K562 (cell line): ENCODE data around the gene TFEB. TPM values are rescaled to one million over a fixed set of nuclear protein-coding genes. Genes with fewer than 3 reads are reported as not detected.

ENCODE experiments used
- ATAC-seq: fragments of 200-7000 bp; cut with Tn5 transposase; 3 replicates; pipeline ENCODE4 v1.9.1; 2020; ENCODE audit warnings: moderate library complexity
- BruUV-seq: library from RNA; stranded (reverse); fragments of 400-500 nt; replicated peaks from 2 replicates; lab custom pipeline; 2021; lab: Mats Ljungman, UMichigan
- CTCF ChIA-PET: fragments of 300-600 bp; formaldehyde crosslinking; extraction: SDS; loops from one replicate; lab custom pipeline; 2021; ENCODE audit warnings: low intra/inter-chr PET ratio; lab: Yijun Ruan, JAX
- POLR2A ChIA-PET: fragments of 300-600, 350-650 bp; sonication (Branson Sonifier 250); formaldehyde crosslinking; extraction: SDS; loops from one replicate; lab custom pipeline; 2021; ENCODE audit warnings: antibody characterized with exemption, inconsistent platforms; lab: Yijun Ruan, JAX
- DNase-seq, 4 experiments: peaks; one replicate each; pipeline versions ENCODE4 v3.0.0 to v3.0.0-alpha.2; 2011 to 2018; ENCODE audit warnings: low spot score in 3 of 4, mixed read lengths in 3 of 4; ENCODE audit errors: extremely low read depth in 1 of 4
- FAIRE-seq: peaks from 2 replicates; lab custom pipeline; 2011; peaks lifted over from hg19 to GRCh38; lab: Jason Lieb, UNC
- H2AFZ ChIP-seq: 2 replicates; pipeline ENCODE4 v1.6.0; 2011; ENCODE audit warnings: low read depth, low read length, control low read depth, inconsistent platforms
- H3K27ac ChIP-seq: fragments of 200-600 bp; 3 replicates; pipeline ENCODE4 v1.8.0; 2011; ENCODE audit warnings: low read depth, mild to moderate bottlenecking, control low read depth, inconsistent platforms, low read length, moderate library complexity, mixed read lengths; ENCODE audit errors: extremely low read depth
- H3K27me3 ChIP-seq, 2 experiments: fragments of 300-600 bp in 1 of 2; 2 replicates in 1 of 2; 3 replicates in 1 of 2; pipeline versions ENCODE4 v1.6.0 to v1.8.0; 2011; ENCODE audit warnings: inconsistent platforms in 2 of 2, low read length in 2 of 2, mild to moderate bottlenecking in 1 of 2, mixed read lengths in 1 of 2, moderate library complexity in 1 of 2; ENCODE audit not compliant: control insufficient read depth in 2 of 2, insufficient read depth in 2 of 2
- H3K36me3 ChIP-seq: fragments of 300-600 bp; 3 replicates; pipeline ENCODE4 v1.8.0; 2011; ENCODE audit warnings: mild to moderate bottlenecking, low read length, inconsistent platforms; ENCODE audit not compliant: control insufficient read depth, insufficient read depth
- H3K4me1 ChIP-seq, 2 experiments: fragments of 200-600 bp in 1 of 2; replicated peaks in 1 of 2; 2 replicates in 1 of 2; 3 replicates in 1 of 2; pipeline versions ENCODE4 v1.5.1 to v1.8.0; 2011; ENCODE audit warnings: inconsistent platforms in 2 of 2, low read length in 2 of 2, mild to moderate bottlenecking in 1 of 2, mixed read lengths in 1 of 2, moderate library complexity in 1 of 2; ENCODE audit not compliant: control insufficient read depth in 2 of 2, insufficient read depth in 2 of 2
- H3K4me2 ChIP-seq: 2 replicates; pipeline ENCODE4 v1.6.1; 2011; ENCODE audit warnings: low read length, control low read depth, inconsistent platforms, mixed read lengths; ENCODE audit not compliant: insufficient read depth
- H3K4me3 ChIP-seq: fragments of 200-600 bp; sonication (generic), shearing (Covaris generic); 2 replicates; pipeline ENCODE4 v1.5.1; 2016; ENCODE audit warnings: control low read depth, inconsistent platforms
- H3K79me2 ChIP-seq: fragments of 200-600 bp; 3 replicates; pipeline ENCODE4 v1.8.0; 2011; ENCODE audit warnings: low read length, inconsistent platforms; ENCODE audit not compliant: control insufficient read depth, insufficient read depth
- H3K9ac ChIP-seq, 2 experiments: 2 replicates each; pipeline versions ENCODE4 v1.6.0 to v1.6.1; 2011; ENCODE audit warnings: low read depth in 2 of 2, low read length in 2 of 2, control low read depth in 1 of 2, inconsistent platforms in 1 of 2, mild to moderate bottlenecking in 1 of 2, mixed read lengths in 1 of 2; ENCODE audit not compliant: insufficient read depth in 1 of 2
- H3K9me1 ChIP-seq: one replicate; pipeline ENCODE4 v1.6.0; 2011; ENCODE audit warnings: inconsistent platforms, mild to moderate bottlenecking, low read length, moderate library complexity; ENCODE audit not compliant: control insufficient read depth, insufficient read depth
- H3K9me3 ChIP-seq: replicated peaks from 2 replicates; pipeline ENCODE4 v1.5.1; 2011; ENCODE audit warnings: low read depth, low read length, inconsistent platforms; ENCODE audit not compliant: control insufficient read depth, insufficient read depth
- H4K20me1 ChIP-seq: replicated peaks from 2 replicates; pipeline ENCODE4 v1.6.1; 2011; ENCODE audit warnings: low read length, inconsistent platforms, mixed read lengths; ENCODE audit not compliant: control insufficient read depth, insufficient read depth
- ATF7 ChIP-seq: fragments of 450-650 bp; IDR thresholded peaks from 2 replicates; pipeline ENCODE4 v1.7.1; 2014; ENCODE audit warnings: mild to moderate bottlenecking, moderate library complexity
- BCOR ChIP-seq: fragments of 450-650 bp; IDR thresholded peaks from 2 replicates; pipeline ENCODE4 v1.6.1; 2016
- BRD9 ChIP-seq: fragments of 450-650 bp; IDR thresholded peaks from 2 replicates; pipeline ENCODE4 v1.6.1; 2018; ENCODE audit warnings: low read depth; ENCODE audit not compliant: partially characterized antibody
- CBFA2T3 ChIP-seq: fragments of 450-650 bp; IDR thresholded peaks from 2 replicates; pipeline ENCODE4 v1.6.1; 2017
- HDAC2 ChIP-seq: fragments of 450-650 bp; IDR thresholded peaks from 2 replicates; pipeline ENCODE4 v1.6.1; 2016; ENCODE audit warnings: mild to moderate bottlenecking
- PTBP1 ChIP-seq: fragments of 200-400 bp; formaldehyde crosslinking; IDR thresholded peaks from 2 replicates; pipeline ENCODE4 v1.6.1; 2017; ENCODE audit warnings: low read depth, low read length
- SMARCA5 ChIP-seq: fragments of 450-650 bp; IDR thresholded peaks from 2 replicates; pipeline ENCODE4 v1.6.1; 2016
- YY1 ChIP-seq, 3 experiments: IDR thresholded peaks; 2 replicates each; pipeline ENCODE4 v1.6.1; 2011; ENCODE audit warnings: low read length in 2 of 3, mild to moderate bottlenecking in 2 of 3, moderate library complexity in 2 of 3, borderline replicate concordance in 1 of 3, control low read depth in 1 of 3, low read depth in 1 of 3; ENCODE audit not compliant: insufficient read depth in 3 of 3, insufficient replicate concordance in 2 of 3, control insufficient read depth in 1 of 3, insufficient read length in 1 of 3; ENCODE audit errors: extremely low read depth in 1 of 3
- ZNF263 ChIP-seq: sonication (generic); formaldehyde crosslinking; IDR thresholded peaks from 2 replicates; pipeline ENCODE4 v1.8.0; 2022; ENCODE audit warnings: mild to moderate bottlenecking, missing genetic modification reagents, borderline replicate concordance
- WGBS: fragments of 100-300 bp; shearing (Covaris generic); methylation state at CpG from one replicate; pipeline ENCODE4 v1.1.6; 2016; ENCODE audit warnings: low coverage, mixed read lengths; ENCODE audit not compliant: insufficient coverage; ENCODE audit errors: missing lambda C conversion rate; 5-methylcytosine and 5-hydroxymethylcytosine counted together
- in situ Hi-C: fragments of 300-500 bp; cut with MboI; formaldehyde crosslinking; loops from 4 replicates; pipeline ENCODE4 v1.15.0; 2018; ENCODE audit warnings: inconsistent platforms, mixed read lengths
- intact Hi-C: fragments of 100-400 bp; cut with micrococcal nuclease; formaldehyde crosslinking; loops from 2 replicates; pipeline ENCODE4 v1.14.2; 2022
- polyA plus RNA-seq, 8 experiments: library from polyadenylated mRNA; depleted of rRNA in 4 of 8; stranded (reverse) in 5 of 8; unstranded in 3 of 8; fragments of >200 nt; fragmentation: Nextera tagmentation in 2 of 8; fragmentation: Illumina TruSeq in 1 of 8; extraction: Ambion mirVana in 2 of 8; extraction: Trizol in 1 of 8; gene quantifications; 2 replicates each; pipeline versions ENCODE4 v1.2.1 to v1.2.3, GENCODE V29; 2011 to 2014; ENCODE audit warnings: inconsistent platforms in 1 of 8, missing spikeins in 1 of 8
- total RNA-seq, 7 experiments: library from RNA; depleted of rRNA in 6 of 7; stranded (reverse); fragments of >200 nt in 6 of 7; fragmentation: Illumina TruSeq in 2 of 7; extraction: Trizol in 2 of 7; gene quantifications; 2 replicates each; pipeline versions ENCODE4 v1.2.1 to v1.2.3, GENCODE V29; 2011 to 2021; ENCODE audit warnings: low replicate concordance in 1 of 7
- TF ChIP-seq, protein P1 (sequence below): fragments of 450-650 bp; formaldehyde crosslinking; IDR thresholded peaks from 2 replicates; pipeline ENCODE4 v1.4.0; 2020; ENCODE audit warnings: mild to moderate bottlenecking, moderate library complexity
- TF ChIP-seq, protein P2 (sequence below), 2 experiments: fragments of 450-650 bp in 1 of 2; sonication (generic) in 1 of 2; formaldehyde crosslinking in 1 of 2; IDR thresholded peaks; 2 replicates each; pipeline versions ENCODE4 v1.7.1 to v1.9.0; 2016 to 2022; ENCODE audit warnings: inconsistent platforms in 1 of 2, mild to moderate bottlenecking in 1 of 2, missing genetic modification reagents in 1 of 2

TFEB gene
- total and polyA plus RNA-seq, 9 of the 15 experiments (the other 6 are each of a cell fraction or from before 2014, with no cell fraction given): 0.04 to 4.7 (median 2.0) TPM

DNA sequence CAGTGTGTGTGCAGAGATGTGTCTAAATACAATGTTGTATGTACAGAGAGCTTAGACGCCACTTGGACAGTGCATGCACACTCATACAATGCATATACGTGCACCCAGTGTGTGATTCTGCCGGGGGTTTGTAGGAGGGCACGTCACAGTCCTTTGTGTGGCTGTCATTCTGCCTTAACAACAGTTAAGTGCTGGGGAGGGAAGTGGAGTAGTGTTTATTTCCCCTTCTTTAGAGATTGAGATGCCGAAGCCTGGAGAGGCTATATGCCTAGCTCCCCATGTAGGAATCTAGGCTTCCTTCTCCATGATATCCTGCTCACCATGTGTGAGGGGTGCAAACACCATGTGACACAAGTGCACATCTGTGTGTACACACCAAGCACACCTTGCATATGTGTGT is 59.0 kb downstream of the TFEB start (continued):
- TF ChIP-seq YY1 (IDR thresholded peaks at IDR 0.05; ENCODE audit: borderline replicate concordance in 1 of 3, control insufficient read depth in 1 of 3, extremely low read depth in 1 of 3, insufficient read depth in 3 of 3, insufficient read length in 1 of 3, insufficient replicate concordance in 2 of 3, low read depth in 1 of 3, low read length in 2 of 3): no peak
- TF ChIP-seq, protein P1, sequence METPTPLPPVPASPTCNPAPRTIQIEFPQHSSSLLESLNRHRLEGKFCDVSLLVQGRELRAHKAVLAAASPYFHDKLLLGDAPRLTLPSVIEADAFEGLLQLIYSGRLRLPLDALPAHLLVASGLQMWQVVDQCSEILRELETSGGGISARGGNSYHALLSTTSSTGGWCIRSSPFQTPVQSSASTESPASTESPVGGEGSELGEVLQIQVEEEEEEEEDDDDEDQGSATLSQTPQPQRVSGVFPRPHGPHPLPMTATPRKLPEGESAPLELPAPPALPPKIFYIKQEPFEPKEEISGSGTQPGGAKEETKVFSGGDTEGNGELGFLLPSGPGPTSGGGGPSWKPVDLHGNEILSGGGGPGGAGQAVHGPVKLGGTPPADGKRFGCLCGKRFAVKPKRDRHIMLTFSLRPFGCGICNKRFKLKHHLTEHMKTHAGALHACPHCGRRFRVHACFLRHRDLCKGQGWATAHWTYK (CRISPR knock-in tag): no peak

DNA sequence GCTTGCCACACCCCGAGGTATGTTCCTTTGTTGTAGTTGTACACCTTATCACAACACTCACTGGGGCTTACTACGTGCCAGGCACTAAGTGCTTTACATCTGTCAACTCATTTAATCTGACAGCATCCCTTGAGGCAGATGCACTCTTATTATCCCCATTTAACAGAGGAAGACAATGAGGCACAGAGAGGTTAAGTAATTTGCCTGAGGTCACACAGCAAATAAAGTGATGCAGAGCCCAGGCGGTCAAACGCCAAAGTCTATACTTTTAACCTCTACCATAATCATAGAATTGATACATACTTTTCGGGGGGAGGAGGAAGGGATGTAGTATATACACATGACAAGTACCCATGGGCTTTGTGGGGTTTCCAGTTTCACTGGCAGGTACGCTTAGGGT is 59.4 kb downstream of the TFEB start:
- peaks cover 0 to 3% of the 10 kb centered on the region in 2 experiments; a peak in 1 of 5 replicates for H3K4me1 ChIP-seq
- no peaks in the 10 kb centered on the region for H3K9me3 ChIP-seq
- no peak overlapping the region for H3K27ac ChIP-seq
- FAIRE-seq (peak; percentile 26), DNase-seq (no peak), ATAC-seq (no peak)
- intact Hi-C loops (no loop called here), in situ Hi-C loops (no loop called here)
- no peak overlapping the region for H2AFZ ChIP-seq
- H4K20me1 ChIP-seq: peaks cover 5% of the 10 kb centered on the region; the same call in 1 of the 2 replicates
- H3K79me2 ChIP-seq: no peaks in the 10 kb centered on the region
- POLR2A ChIA-PET: no interaction called here
- no peak overlapping the region for H3K4me3 ChIP-seq
- H3K27me3 ChIP-seq: peaks cover 37 to 80% of the 10 kb centered on the region in 2 experiments
- CTCF ChIA-PET: interaction anchor here (1.0 kb wide), 1 partner anchor 369 kb away, joined by 3 read pairs; no protein-coding TSS in a partner anchor
- no peaks in the 10 kb centered on the region for H3K36me3 ChIP-seq
- WGBS: 3% methylated on average over 6 of the region's 6 CpGs
- H3K9ac ChIP-seq: no peak overlapping the region
- BruUV-seq: no TSS peak
- no peak overlapping the region for H3K4me2 ChIP-seq
- no peaks in the 10 kb centered on the region for H3K9me1 ChIP-seq
- TF ChIP-seq, protein P2, sequence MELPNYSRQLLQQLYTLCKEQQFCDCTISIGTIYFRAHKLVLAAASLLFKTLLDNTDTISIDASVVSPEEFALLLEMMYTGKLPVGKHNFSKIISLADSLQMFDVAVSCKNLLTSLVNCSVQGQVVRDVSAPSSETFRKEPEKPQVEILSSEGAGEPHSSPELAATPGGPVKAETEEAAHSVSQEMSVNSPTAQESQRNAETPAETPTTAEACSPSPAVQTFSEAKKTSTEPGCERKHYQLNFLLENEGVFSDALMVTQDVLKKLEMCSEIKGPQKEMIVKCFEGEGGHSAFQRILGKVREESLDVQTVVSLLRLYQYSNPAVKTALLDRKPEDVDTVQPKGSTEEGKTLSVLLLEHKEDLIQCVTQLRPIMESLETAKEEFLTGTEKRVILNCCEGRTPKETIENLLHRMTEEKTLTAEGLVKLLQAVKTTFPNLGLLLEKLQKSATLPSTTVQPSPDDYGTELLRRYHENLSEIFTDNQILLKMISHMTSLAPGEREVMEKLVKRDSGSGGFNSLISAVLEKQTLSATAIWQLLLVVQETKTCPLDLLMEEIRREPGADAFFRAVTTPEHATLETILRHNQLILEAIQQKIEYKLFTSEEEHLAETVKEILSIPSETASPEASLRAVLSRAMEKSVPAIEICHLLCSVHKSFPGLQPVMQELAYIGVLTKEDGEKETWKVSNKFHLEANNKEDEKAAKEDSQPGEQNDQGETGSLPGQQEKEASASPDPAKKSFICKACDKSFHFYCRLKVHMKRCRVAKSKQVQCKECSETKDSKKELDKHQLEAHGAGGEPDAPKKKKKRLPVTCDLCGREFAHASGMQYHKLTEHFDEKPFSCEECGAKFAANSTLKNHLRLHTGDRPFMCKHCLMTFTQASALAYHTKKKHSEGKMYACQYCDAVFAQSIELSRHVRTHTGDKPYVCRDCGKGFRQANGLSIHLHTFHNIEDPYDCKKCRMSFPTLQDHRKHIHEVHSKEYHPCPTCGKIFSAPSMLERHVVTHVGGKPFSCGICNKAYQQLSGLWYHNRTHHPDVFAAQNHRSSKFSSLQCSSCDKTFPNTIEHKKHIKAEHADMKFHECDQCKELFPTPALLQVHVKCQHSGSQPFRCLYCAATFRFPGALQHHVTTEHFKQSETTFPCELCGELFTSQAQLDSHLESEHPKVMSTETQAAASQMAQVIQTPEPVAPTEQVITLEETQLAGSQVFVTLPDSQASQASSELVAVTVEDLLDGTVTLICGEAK (IDR thresholded peaks at IDR 0.05): no peak
- TF ChIP-seq, protein P2 (CRISPR knock-in tag; IDR thresholded peaks at IDR 0.05): peak; percentile 40; the same call in 1 of the 2 replicates
- TF ChIP-seq ZNF263 (CRISPR knock-in tag) (0 out of 2 replicates have a peak, but pooled peaks have one; percentile 19), PTBP1 (0 out of 2 replicates have a peak, but pooled peaks have one; percentile 43), BCOR (peak; percentile 91), CBFA2T3 (no peak), ATF7 (no peak), SMARCA5 (peak; percentile 96), HDAC2 (peak; percentile 47; the same call in 1 of the 2 replicates), BRD9 (peak; percentile 67)
